ENCODE measurements around the gene ADNP.

Gene ADNP

GRCh38 chr20:50870561-50871161 lies 60.6 kb downstream of the ADNP start:
- DNase-seq, result no peak

- DNase-seq, result no peak
Measured at GRCh38 chr20:50868509-50869495, 62.4 kb downstream of the ADNP start.

- no peak for DNase-seq
Measured at GRCh38 chr20:50867805-50868204, 63.4 kb downstream of the ADNP start.

GRCh38 chr20:50866831-50867230 lies 64.4 kb downstream of the ADNP start:
- DNase-seq, result no peak

GRCh38 chr20:50866036-50866685 lies 65.1 kb downstream of the ADNP start:
- DNase-seq, result no peak

- no peak for DNase-seq
Measured at GRCh38 chr20:50865591-50865990, 65.6 kb downstream of the ADNP start.

- DNase-seq, result no peak
Measured at GRCh38 chr20:50865114-50865513, 66.1 kb downstream of the ADNP start.

GRCh38 chr20:50862546-50862945 lies 68.7 kb downstream of the ADNP start:
- no peak for DNase-seq

- no peak for DNase-seq
Measured at GRCh38 chr20:50861012-50861411, 70.2 kb downstream of the ADNP start.

- DNase-seq, result no peak
Measured at GRCh38 chr20:50859161-50859560, 72.1 kb downstream of the ADNP start.

- DNase-seq, result no peak
Measured at GRCh38 chr20:50858525-50858924, 72.7 kb downstream of the ADNP start.

- no peak for DNase-seq
Measured at GRCh38 chr20:50857348-50857747, 73.9 kb downstream of the ADNP start.

- no peak for DNase-seq
Measured at GRCh38 chr20:50856475-50857041, 74.7 kb downstream of the ADNP start.

- DNase-seq, result no peak
Measured at GRCh38 chr20:50855498-50856474, 75.5 kb downstream of the ADNP start.

GRCh38 chr20:50854506-50855249 lies 76.6 kb downstream of the ADNP start:
- DNase-seq, result no peak

GRCh38 chr20:50852085-50852484 lies 79.2 kb downstream of the ADNP start:
- no peak for DNase-seq

GRCh38 chr20:50850721-50851286 lies 80.4 kb downstream of the ADNP start:
- no peak for DNase-seq

- no peak for DNase-seq
Measured at GRCh38 chr20:50848846-50849673, 82.2 kb downstream of the ADNP start.

- no peak for DNase-seq
Measured at GRCh38 chr20:50848341-50848808, 82.9 kb downstream of the ADNP start.

Data from NCI-H1048 (cell line).